ENCODE data around the gene HEATR5A. TPM values are rescaled to one million over a fixed set of nuclear protein-coding genes. Genes with fewer than 3 reads are reported as not detected.

HEATR5A gene
- total and polyA plus RNA-seq, 2 of the 13 experiments (the other 11 are each of a cell fraction or from before 2014, with no cell fraction given) = 36.4 to 105 TPM

DNA sequence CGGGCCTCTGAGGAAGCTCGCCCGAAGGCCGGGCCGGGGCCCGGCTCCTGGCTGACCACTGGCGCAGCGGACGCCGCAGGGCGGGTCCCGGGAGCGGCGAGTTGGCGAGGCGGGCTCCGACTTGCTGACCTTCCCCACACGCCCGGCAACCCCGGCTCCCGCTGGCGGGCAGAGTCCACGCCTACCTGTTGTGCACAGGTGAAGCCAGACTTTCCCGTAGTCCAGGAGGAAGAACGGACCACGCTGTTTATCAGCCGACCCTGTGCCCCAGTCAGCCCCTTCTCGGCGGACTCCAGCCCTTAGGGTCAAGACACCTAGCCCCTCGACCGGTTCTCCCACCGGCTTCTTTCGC is 407 bp downstream of the HEATR5A start (continued):
- TF ChIP-seq ZSCAN9 (CRISPR knock-in tag; IDR thresholded peaks at IDR 0.05; ENCODE audit: borderline replicate concordance) = no peak
- TF ChIP-seq, protein P1, sequence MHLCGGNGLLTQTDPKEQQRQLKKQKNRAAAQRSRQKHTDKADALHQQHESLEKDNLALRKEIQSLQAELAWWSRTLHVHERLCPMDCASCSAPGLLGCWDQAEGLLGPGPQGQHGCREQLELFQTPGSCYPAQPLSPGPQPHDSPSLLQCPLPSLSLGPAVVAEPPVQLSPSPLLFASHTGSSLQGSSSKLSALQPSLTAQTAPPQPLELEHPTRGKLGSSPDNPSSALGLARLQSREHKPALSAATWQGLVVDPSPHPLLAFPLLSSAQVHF (CRISPR knock-in tag; IDR thresholded peaks at IDR 0.05) = no peak
- TF ChIP-seq ZFP41 (CRISPR knock-in tag; IDR thresholded peaks at IDR 0.05; ENCODE audit: borderline replicate concordance) = no peak
- no peak for TF ChIP-seq ZNF652 (CRISPR knock-in tag; IDR thresholded peaks at IDR 0.05; ENCODE audit: borderline replicate concordance, low read depth)
- no peak for TF ChIP-seq MBD4 (IDR thresholded peaks at IDR 0.05; ENCODE audit: borderline replicate concordance, low read length)
- peak; percentile 85; the same call in 1 of the 2 replicates for TF ChIP-seq KMT2A (CRISPR knock-in tag; IDR thresholded peaks at IDR 0.05)
- TF ChIP-seq RARG (CRISPR knock-in tag; IDR thresholded peaks at IDR 0.05; ENCODE audit: low read depth) = no peak
- TF ChIP-seq UBTF (CRISPR knock-in tag; IDR thresholded peaks at IDR 0.05) = peak; percentile 99; the same call in 1 of the 2 replicates
- TF ChIP-seq ZBTB34 (CRISPR knock-in tag; IDR thresholded peaks at IDR 0.05) = 0 out of 2 replicates have a peak, but pooled peaks have one; percentile 85
- no peak for TF ChIP-seq ZFP90 (CRISPR knock-in tag; IDR thresholded peaks at IDR 0.05; ENCODE audit: borderline replicate concordance)
- TF ChIP-seq, protein P2, sequence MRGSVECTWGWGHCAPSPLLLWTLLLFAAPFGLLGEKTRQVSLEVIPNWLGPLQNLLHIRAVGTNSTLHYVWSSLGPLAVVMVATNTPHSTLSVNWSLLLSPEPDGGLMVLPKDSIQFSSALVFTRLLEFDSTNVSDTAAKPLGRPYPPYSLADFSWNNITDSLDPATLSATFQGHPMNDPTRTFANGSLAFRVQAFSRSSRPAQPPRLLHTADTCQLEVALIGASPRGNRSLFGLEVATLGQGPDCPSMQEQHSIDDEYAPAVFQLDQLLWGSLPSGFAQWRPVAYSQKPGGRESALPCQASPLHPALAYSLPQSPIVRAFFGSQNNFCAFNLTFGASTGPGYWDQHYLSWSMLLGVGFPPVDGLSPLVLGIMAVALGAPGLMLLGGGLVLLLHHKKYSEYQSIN (CRISPR knock-in tag; IDR thresholded peaks at IDR 0.05; ENCODE audit: borderline replicate concordance) = no peak
- TF ChIP-seq MATR3 (CRISPR knock-in tag; IDR thresholded peaks at IDR 0.05) = 0 out of 2 replicates have a peak, but pooled peaks have one; percentile 9
- TF ChIP-seq CCDC6 (CRISPR knock-in tag; IDR thresholded peaks at IDR 0.05) = no peak
- TF ChIP-seq SOX6 (IDR thresholded peaks at IDR 0.05) = no peak
- TF ChIP-seq SOX6 (CRISPR knock-in tag; IDR thresholded peaks at IDR 0.05) = 0 out of 2 replicates have a peak, but pooled peaks have one; percentile 74
- no peak for TF ChIP-seq KLF9 (CRISPR knock-in tag; IDR thresholded peaks at IDR 0.05; ENCODE audit: low read depth)
- 0 out of 2 replicates have a peak, but pooled peaks have one; percentile 15 for TF ChIP-seq PREB (CRISPR knock-in tag; IDR thresholded peaks at IDR 0.05)
- TF ChIP-seq JARID2 (CRISPR knock-in tag; IDR thresholded peaks at IDR 0.05; ENCODE audit: insufficient replicate concordance) = no peak
- TF ChIP-seq MED8 (CRISPR knock-in tag; IDR thresholded peaks at IDR 0.05; ENCODE audit: insufficient replicate concordance) = peak; percentile 56
- no peak for TF ChIP-seq SALL1 (CRISPR knock-in tag; IDR thresholded peaks at IDR 0.05)
- TF ChIP-seq HMGA1 (CRISPR knock-in tag; conservative IDR thresholded peaks at IDR 0.05) = no peak
- no peak for TF ChIP-seq ZNF574 (CRISPR knock-in tag; IDR thresholded peaks at IDR 0.05)
